ENCODE results near the gene IRX6.

GRCh38 chr16:55369151-55369550 is 45.1 kb downstream of the IRX6 start:
- TF ChIP-seq POLR2AphosphoS5 (IDR thresholded peaks at IDR 0.05) (no peak), CTCF (IDR thresholded peaks at IDR 0.05) (no peak), POLR2A (IDR thresholded peaks at IDR 0.05) (no peak), EP300 (IDR thresholded peaks at IDR 0.05) (no peak)
